Skeletal muscle tissue (tissue), 4 donors: Measurements from ENCODE around the gene IFT27. TPM values are rescaled to one million over a fixed set of nuclear protein-coding genes. Genes with fewer than 3 reads are reported as not detected.

Source experiments
- H3K27ac ChIP-seq: one replicate; pipeline ENCODE4 v1.7.0; 2013; ENCODE audit warnings: mild to moderate bottlenecking, low read depth, low read length, inconsistent platforms
- H3K27me3 ChIP-seq, 3 donors: one replicate each; pipeline ENCODE4 v1.7.0; 2013; ENCODE audit warnings: low read length in 3 of 3; ENCODE audit not compliant: control insufficient read depth in 3 of 3, insufficient read depth in 3 of 3
- H3K36me3 ChIP-seq, 3 donors: one replicate each; pipeline ENCODE4 v1.7.0; 2013; ENCODE audit warnings: low read length in 3 of 3; ENCODE audit not compliant: control insufficient read depth in 3 of 3, insufficient read depth in 3 of 3
- H3K4me1 ChIP-seq, 3 donors: one replicate each; pipeline ENCODE4 v1.7.0; 2013; ENCODE audit warnings: low read length in 3 of 3, mild to moderate bottlenecking in 3 of 3; ENCODE audit not compliant: control insufficient read depth in 3 of 3, insufficient read depth in 3 of 3
- H3K4me3 ChIP-seq, 3 donors: one replicate each; pipeline ENCODE4 v1.7.0; 2013; ENCODE audit warnings: low read length in 3 of 3
- H3K9ac ChIP-seq, 3 donors: one replicate each; pipeline ENCODE4 v1.7.0; 2013; ENCODE audit warnings: low read length in 3 of 3, mild to moderate bottlenecking in 3 of 3, moderate library complexity in 2 of 3, low read depth in 1 of 3
- H3K9me3 ChIP-seq, 3 donors: one replicate each; pipeline ENCODE4 v1.7.0; 2013; ENCODE audit warnings: low read length in 3 of 3; ENCODE audit not compliant: control insufficient read depth in 3 of 3
- total RNA-seq: library from RNA; depleted of rRNA; stranded (reverse); fragments of >200 nt; gene quantifications from one replicate; pipeline ENCODE4 v1.2.3, GENCODE V29; 2014
- donor health status: Osteomylitis.

The IFT27 gene
- total RNA-seq, 1 donor from 2014 or later, result 19.3 TPM

GRCh38 chr22:36730176-36730858, 45.6 kb downstream of the IFT27 start:
- H3K4me3 ChIP-seq, result no peak overlapping the region
- H3K9ac ChIP-seq, result no peak overlapping the region
- no peaks in the 10 kb centered on the region for H3K4me1 ChIP-seq
- H3K27ac ChIP-seq, result no peak overlapping the region
- no peaks in the 10 kb centered on the region for H3K36me3 ChIP-seq
- peaks cover 24 to 58% (median 45%) of the 10 kb centered on the region in 3 donors for H3K27me3 ChIP-seq
- no peaks in the 10 kb centered on the region for H3K9me3 ChIP-seq

DNA sequence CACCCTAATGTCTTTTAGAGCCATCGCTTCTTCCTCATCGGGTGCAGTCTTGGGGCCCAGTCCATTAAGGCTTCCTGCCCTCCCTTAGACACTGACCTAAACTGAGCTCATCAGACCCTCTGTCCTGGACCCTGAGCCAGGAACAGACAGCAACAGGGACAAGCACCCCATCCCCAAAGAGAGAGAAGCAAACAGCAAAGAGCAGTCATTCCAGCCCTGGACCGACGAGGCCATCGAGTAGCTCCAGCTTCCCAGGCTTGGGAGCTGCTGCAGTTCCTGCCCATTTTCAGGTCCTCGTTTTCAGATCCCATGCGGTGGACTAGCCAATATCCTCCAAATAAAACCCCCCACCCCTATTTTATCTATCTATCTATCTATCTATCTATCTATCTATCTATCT, 46.6 kb downstream of the IFT27 start:
- H3K9me3 ChIP-seq, result no peaks in the 10 kb centered on the region
- no peak overlapping the region for H3K9ac ChIP-seq
- no peaks in the 10 kb centered on the region for H3K36me3 ChIP-seq
- no peaks in the 10 kb centered on the region for H3K4me1 ChIP-seq
- no peak overlapping the region for H3K27ac ChIP-seq
- H3K4me3 ChIP-seq, result no peak overlapping the region
- peaks cover 30 to 66% (median 54%) of the 10 kb centered on the region in 3 donors for H3K27me3 ChIP-seq

- Histone ChIP-seq H3K27me3 (peaks cover 35 to 75% (median 62%) of the 10 kb centered on the region in 3 donors), H3K36me3 (no peaks in the 10 kb centered on the region), H3K4me3 (no peak overlapping the region), H3K9ac (no peak overlapping the region), H3K9me3 (no peaks in the 10 kb centered on the region), H3K4me1 (no peaks in the 10 kb centered on the region), H3K27ac (no peak overlapping the region)
These were observed 47.4 kb downstream of the IFT27 start for GRCh38 chr22:36728505-36728904.

GRCh38 chr22:36727927-36728488, 47.9 kb downstream of the IFT27 start:
- Histone ChIP-seq H3K9ac (no peak overlapping the region), H3K9me3 (no peaks in the 10 kb centered on the region), H3K4me1 (no peaks in the 10 kb centered on the region), H3K27ac (no peak overlapping the region), H3K27me3 (peaks cover 37 to 77% (median 63%) of the 10 kb centered on the region in 3 donors), H3K4me3 (no peak overlapping the region), H3K36me3 (no peaks in the 10 kb centered on the region)

DNA sequence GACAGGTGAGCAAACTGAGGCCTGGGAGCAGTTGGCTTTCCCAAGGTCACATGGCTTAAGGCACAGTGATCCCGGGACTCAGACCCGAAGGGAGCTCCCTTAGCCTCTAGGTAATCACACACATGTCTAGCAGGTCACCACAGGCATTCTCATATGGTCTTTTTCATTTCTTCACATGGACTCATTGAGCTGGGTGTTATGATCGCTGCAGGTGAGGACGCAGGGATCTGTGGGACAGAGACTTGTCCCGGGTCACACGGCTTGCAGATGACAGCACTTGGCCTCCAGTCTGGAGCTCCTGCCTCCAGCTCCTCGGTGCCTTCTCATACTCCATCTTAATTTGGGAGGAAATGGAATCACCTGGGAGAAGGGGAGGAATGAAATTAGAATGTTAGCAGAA, 48.8 kb downstream of the IFT27 start:
- Histone ChIP-seq H3K9ac (no peak overlapping the region), H3K27ac (no peak overlapping the region), H3K27me3 (peaks cover 36 to 77% (median 62%) of the 10 kb centered on the region in 3 donors), H3K36me3 (no peaks in the 10 kb centered on the region), H3K9me3 (no peaks in the 10 kb centered on the region), H3K4me1 (no peaks in the 10 kb centered on the region), H3K4me3 (no peak overlapping the region)

- H3K27ac ChIP-seq, result no peak overlapping the region
- no peak overlapping the region for H3K4me3 ChIP-seq
- peaks cover 40 to 71% (median 55%) of the 10 kb centered on the region in 3 donors for H3K27me3 ChIP-seq
- H3K4me1 ChIP-seq, result no peaks in the 10 kb centered on the region
- no peaks in the 10 kb centered on the region for H3K9me3 ChIP-seq
- H3K9ac ChIP-seq, result no peak overlapping the region
- H3K36me3 ChIP-seq, result no peaks in the 10 kb centered on the region
These were observed 49.9 kb downstream of the IFT27 start for GRCh38 chr22:36726007-36726380.

DNA sequence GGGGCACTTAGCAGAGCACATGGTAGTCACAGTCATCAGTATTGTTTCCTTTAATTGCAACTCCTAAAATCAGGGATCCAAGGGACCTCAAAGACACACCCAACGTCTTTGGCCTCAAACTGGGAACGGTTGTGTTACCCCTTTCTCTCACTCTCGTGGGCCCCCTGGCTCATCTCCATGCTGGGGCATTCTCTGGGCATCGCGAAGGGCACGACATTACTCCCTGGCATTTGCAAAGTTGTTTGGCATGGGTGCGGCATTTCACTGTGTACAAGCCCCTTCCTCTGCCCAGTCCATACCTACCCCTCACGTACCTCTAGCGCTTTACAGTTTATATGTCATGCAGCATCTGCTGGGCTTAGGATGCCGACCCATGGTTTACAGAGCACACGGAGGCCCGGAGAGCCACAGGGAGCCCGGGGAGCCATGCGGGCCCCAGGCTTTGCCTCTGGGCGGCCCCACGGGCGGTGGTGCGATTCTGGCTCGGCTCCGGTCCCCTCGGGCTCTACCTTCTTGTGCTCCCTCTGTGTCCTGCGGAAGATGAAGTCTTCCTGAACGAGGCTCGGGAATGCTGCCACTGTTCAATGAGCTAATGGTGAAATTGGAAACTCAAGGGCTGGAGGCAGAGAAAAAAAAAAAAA, 50.4 kb downstream of the IFT27 start:
- Histone ChIP-seq H3K4me1 (no peaks in the 10 kb centered on the region), H3K4me3 (no peak overlapping the region), H3K27ac (no peak overlapping the region), H3K9ac (no peak overlapping the region), H3K27me3 (peaks cover 40 to 69% (median 59%) of the 10 kb centered on the region in 3 donors), H3K36me3 (no peaks in the 10 kb centered on the region), H3K9me3 (no peaks in the 10 kb centered on the region)

GRCh38 chr22:36724836-36725235, 51.1 kb downstream of the IFT27 start:
- Histone ChIP-seq H3K4me1 (no peaks in the 10 kb centered on the region), H3K27me3 (peaks cover 34 to 63% (median 56%) of the 10 kb centered on the region in 3 donors), H3K36me3 (no peaks in the 10 kb centered on the region), H3K4me3 (no peak overlapping the region), H3K9ac (no peak overlapping the region), H3K9me3 (no peaks in the 10 kb centered on the region), H3K27ac (no peak overlapping the region)

DNA sequence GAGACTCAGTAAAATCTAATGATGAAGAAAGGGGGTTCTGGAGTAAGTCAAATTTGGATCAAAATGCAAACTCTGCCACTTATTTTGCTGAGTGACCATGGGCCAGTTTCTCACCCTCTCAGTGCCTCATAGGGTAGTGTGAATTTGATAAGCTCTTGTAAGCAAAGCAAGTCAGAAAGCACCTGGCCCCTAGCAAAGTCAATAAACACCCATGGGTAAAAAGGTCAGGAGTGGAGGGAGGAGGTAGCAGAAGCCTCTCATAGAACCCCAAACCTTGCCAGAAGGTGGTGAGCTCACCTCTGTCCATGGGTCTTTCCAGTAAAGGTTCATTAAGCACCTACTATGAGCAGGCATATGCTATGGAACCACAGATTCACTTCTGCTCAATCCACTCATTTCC, 53.9 kb downstream of the IFT27 start:
- no peaks in the 10 kb centered on the region for H3K9me3 ChIP-seq
- H3K27ac ChIP-seq, result no peak overlapping the region
- H3K9ac ChIP-seq, result no peak overlapping the region
- no peak overlapping the region for H3K4me3 ChIP-seq
- peaks cover 34 to 51% (median 50%) of the 10 kb centered on the region in 3 donors for H3K27me3 ChIP-seq
- no peaks in the 10 kb centered on the region for H3K36me3 ChIP-seq
- no peaks in the 10 kb centered on the region for H3K4me1 ChIP-seq

DNA sequence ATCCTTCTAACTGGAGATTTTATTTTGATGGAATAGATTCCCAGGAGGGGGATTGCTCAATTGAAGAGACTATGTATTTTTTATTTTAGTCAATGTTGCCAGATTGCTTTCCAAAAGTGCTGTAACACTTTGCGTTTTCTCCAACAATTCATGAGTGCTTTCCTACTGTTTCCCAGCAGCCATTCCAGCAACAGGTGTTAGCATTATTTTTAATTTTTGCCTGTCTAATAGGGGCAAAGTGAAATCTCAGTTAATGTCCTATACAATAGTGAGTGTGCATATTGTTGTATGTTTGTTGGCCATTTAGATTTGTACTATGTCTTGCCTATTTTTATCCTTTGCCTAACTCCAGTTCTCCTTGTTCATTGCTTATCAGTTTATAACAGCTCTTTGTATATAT, 60.3 kb downstream of the IFT27 start:
- Histone ChIP-seq H3K9ac (no peak overlapping the region), H3K4me1 (no peaks in the 10 kb centered on the region), H3K36me3 (no peaks in the 10 kb centered on the region), H3K27ac (no peak overlapping the region), H3K9me3 (no peaks in the 10 kb centered on the region), H3K27me3 (peaks cover 5 to 28% (median 24%) of the 10 kb centered on the region in 3 donors), H3K4me3 (no peak overlapping the region)
